NCI-H345 treated with DMSO at 0.1 percent for 48 hours (cell line): ENCODE measurements around the gene BEND2.

Experiments used
- DNase-seq: peaks from one replicate; lab custom pipeline; 2025; ENCODE audit not compliant: unreplicated experiment; lab: John Stamatoyannopoulos, UW

The BEND2 gene

GRCh38 chrX:18146009-18146408 is 74.7 kb downstream of the BEND2 start:
- no peak for DNase-seq

DNA sequence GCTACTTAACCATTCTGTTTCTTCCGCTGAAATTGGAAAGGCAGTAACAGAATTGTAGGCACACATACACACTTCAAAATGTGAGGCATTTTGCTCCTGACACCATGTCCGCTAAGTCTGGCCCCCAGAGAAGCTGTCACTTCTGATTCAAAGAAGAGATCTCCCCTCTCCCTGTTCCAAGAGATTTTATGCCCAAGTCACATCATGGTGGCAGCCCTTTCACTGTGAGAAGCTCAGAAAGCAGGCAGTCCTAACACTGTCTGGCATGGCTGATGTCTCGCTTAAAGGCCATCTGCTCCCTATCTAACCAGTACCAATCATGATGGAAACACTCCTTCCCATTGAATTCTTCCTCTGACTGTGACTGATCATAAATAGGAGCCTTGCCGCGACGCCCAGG is 83.9 kb downstream of the BEND2 start:
- DNase-seq, result no peak

GRCh38 chrX:18133605-18134004 is 87.1 kb downstream of the BEND2 start:
- no peak for DNase-seq

DNA sequence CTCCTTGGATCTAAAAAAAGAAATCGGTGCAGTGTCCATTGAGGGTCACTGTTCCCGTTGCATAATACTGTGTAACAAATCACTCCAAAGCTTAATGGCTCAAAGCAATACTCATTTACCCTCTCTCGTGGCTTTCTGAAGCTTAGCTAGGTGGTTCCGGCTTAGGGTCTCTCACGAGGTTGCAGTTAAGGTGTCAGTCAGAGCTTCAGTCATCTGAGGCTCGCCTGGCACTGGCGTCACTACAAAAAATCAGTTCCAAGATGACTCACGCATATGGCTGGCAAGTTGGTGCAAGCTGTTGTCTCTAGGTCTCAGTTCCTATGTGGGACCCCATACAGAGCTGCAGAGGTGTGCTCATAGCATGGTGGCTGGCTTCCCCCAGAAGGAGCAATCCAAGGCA is 91.0 kb downstream of the BEND2 start:
- no peak for DNase-seq

GRCh38 chrX:18126971-18127370 is 93.7 kb downstream of the BEND2 start:
- no peak for DNase-seq

DNA sequence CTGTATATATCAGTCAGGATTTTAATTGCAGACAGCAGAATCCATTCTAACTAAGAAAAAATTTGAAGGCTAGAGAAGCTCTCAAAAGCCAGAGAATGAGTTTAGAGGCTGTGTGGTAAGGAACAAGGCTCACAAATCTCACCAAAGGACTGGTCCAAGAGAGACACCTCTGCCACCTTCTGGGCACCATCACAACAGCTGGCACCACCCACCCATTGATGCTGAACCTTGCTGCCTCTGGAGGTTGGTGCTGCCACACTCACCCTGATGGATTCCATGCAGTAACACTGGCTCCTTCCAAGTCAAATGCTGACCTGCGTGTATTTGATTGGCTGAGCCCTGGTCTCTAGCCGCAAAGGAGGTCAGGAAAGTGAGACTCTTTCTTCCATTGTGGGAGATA is 100.8 kb downstream of the BEND2 start:
- DNase-seq, result no peak
